A673 (cell line): Measurements from ENCODE around the gene APOL5.

Experiments
- CTCF ChIP-seq: fragments of 300-800, 200-600 bp; sonication (generic); conservative IDR thresholded peaks from 2 replicates; pipeline ENCODE4 v1.5.1; 2017; ENCODE audit warnings: low read depth, mild to moderate bottlenecking, antibody characterized with exemption, low read length, moderate library complexity, mixed read lengths
- EZH2 ChIP-seq: fragments of 200-600 bp; sonication (generic); IDR thresholded peaks from 2 replicates; pipeline ENCODE4 v1.6.1; 2017; ENCODE audit warnings: borderline replicate concordance, low read depth, mild to moderate bottlenecking, mixed read lengths, antibody characterized with exemption, low read length; ENCODE audit not compliant: poor library complexity, severe bottlenecking

- TF ChIP-seq CTCF = no peak
- TF ChIP-seq EZH2 = no peak
These were observed 52.3 kb downstream of the APOL5 start for GRCh38 chr22:35769974-35770373.
